H1 (cell line): Measurements from ENCODE around the gene SIKE1. TPM values are rescaled to one million over a fixed set of nuclear protein-coding genes. Genes with fewer than 3 reads are reported as not detected.
A peak's percentile ranks its signal among the peaks of the same experiment; 100 is the strongest.

Experiments used
- CTCF ChIA-PET: fragments of 300-600 bp; sonication (Branson Sonifier 250); formaldehyde crosslinking; loops from one replicate; lab custom pipeline; 2021; ENCODE audit not compliant: partially characterized antibody; lab: Charles Lee
- POLR2A ChIA-PET: fragments of 300-600 bp; sonication (Branson Sonifier 250); formaldehyde crosslinking; loops from one replicate; lab custom pipeline; 2021; ENCODE audit warnings: inconsistent platforms; ENCODE audit not compliant: partially characterized antibody; lab: Charles Lee
- DNase-seq, 2 experiments: peaks; one replicate each; pipeline versions ENCODE4 v3.0.0 to v3.0.0-alpha.2; 2010 to 2022; ENCODE audit warnings: low spot score in 2 of 2, low read depth in 1 of 2, mixed read lengths in 1 of 2
- FAIRE-seq: peaks from 2 replicates; lab custom pipeline; 2011; peaks lifted over from hg19 to GRCh38; lab: Jason Lieb, UNC
- H2AFZ ChIP-seq: 2 replicates; pipeline ENCODE4 v1.8.1; 2012; ENCODE audit warnings: low read length, inconsistent platforms
- H2AK5ac ChIP-seq: 2 replicates; pipeline ENCODE4 v1.6.1; 2013; ENCODE audit warnings: low read depth, low read length
- H2BK120ac ChIP-seq: replicated peaks from 2 replicates; pipeline ENCODE3; 2013; ENCODE audit warnings: low read depth, low read length, inconsistent platforms
- H2BK12ac ChIP-seq: 2 replicates; pipeline ENCODE4 v1.6.1; 2013; ENCODE audit warnings: low read depth, low read length
- H2BK15ac ChIP-seq: 2 replicates; pipeline ENCODE4 v1.6.1; 2013; ENCODE audit warnings: low read length
- H2BK20ac ChIP-seq: 2 replicates; pipeline ENCODE4 v1.6.1; 2013; ENCODE audit warnings: low read length
- H2BK5ac ChIP-seq: 2 replicates; pipeline ENCODE4 v1.6.1; 2013; ENCODE audit warnings: low read depth, low read length
- H3K14ac ChIP-seq: 2 replicates; pipeline ENCODE4 v1.6.1; 2013; ENCODE audit warnings: inconsistent platforms; ENCODE audit not compliant: insufficient read length
- H3K18ac ChIP-seq: 2 replicates; pipeline ENCODE4 v1.6.1; 2013; ENCODE audit warnings: low read length; ENCODE audit errors: extremely low read depth
- H3K23ac ChIP-seq: 2 replicates; pipeline ENCODE4 v1.6.1; 2013; ENCODE audit warnings: inconsistent platforms; ENCODE audit not compliant: insufficient read length
- H3K23me2 ChIP-seq: 2 replicates; pipeline ENCODE4 v1.6.1; 2013; ENCODE audit warnings: low read depth, low read length
- H3K27ac ChIP-seq: 2 replicates; pipeline ENCODE4 v1.6.1; 2011; ENCODE audit warnings: low read depth, low read length, inconsistent platforms
- H3K27me3 ChIP-seq, 4 experiments: replicated peaks in 1 of 4; 1 replicate in 1 of 4; 2 replicates in 3 of 4; pipeline versions ENCODE4 v1.6.1 to v1.8.1; 2011 to 2013; ENCODE audit warnings: low read length in 3 of 4, mild to moderate bottlenecking in 3 of 4, inconsistent platforms in 2 of 4, mixed read lengths in 2 of 4, moderate library complexity in 1 of 4; ENCODE audit not compliant: control insufficient read depth in 3 of 4, insufficient read depth in 3 of 4; ENCODE audit errors: extremely low read depth in 1 of 4
- H3K36me3 ChIP-seq, 4 experiments: 2 replicates each; pipeline versions ENCODE4 v1.6.1 to v1.8.1; 2011 to 2013; ENCODE audit warnings: mild to moderate bottlenecking in 4 of 4, low read length in 3 of 4, moderate library complexity in 2 of 4, control low read depth in 1 of 4, inconsistent platforms in 1 of 4; ENCODE audit not compliant: insufficient read depth in 4 of 4, control insufficient read depth in 2 of 4
- H3K4ac ChIP-seq: replicated peaks from 2 replicates; pipeline ENCODE3; 2013; ENCODE audit warnings: low read length, low read depth, mixed read lengths, inconsistent platforms; ENCODE audit not compliant: insufficient read length
- H3K4me1 ChIP-seq, 4 experiments: replicated peaks in 1 of 4; 1 replicate in 1 of 4; 2 replicates in 3 of 4; pipeline versions ENCODE4 v1.6.1 to v1.8.1; 2011 to 2013; ENCODE audit warnings: low read length in 3 of 4, inconsistent platforms in 2 of 4, mixed read lengths in 1 of 4; ENCODE audit not compliant: insufficient read depth in 4 of 4, control insufficient read depth in 3 of 4
- H3K4me2 ChIP-seq, 2 experiments: 2 replicates each; pipeline versions ENCODE4 v1.6.1 to v1.8.1; 2011 to 2013; ENCODE audit warnings: low read depth in 2 of 2, low read length in 2 of 2, control low read depth in 1 of 2, inconsistent platforms in 1 of 2, mild to moderate bottlenecking in 1 of 2; ENCODE audit not compliant: insufficient read depth in 1 of 2
- H3K4me3 ChIP-seq, 4 experiments: fragments of 200-600, 300-600 bp in 1 of 4; sonication (generic), shearing (Covaris generic), sonication (Bioruptor Twin) in 1 of 4; 2 replicates each; pipeline versions ENCODE4 v1.5.1 to v1.8.1; 2011 to 2016; ENCODE audit warnings: low read length in 4 of 4, low read depth in 3 of 4, control low read depth in 2 of 4, inconsistent platforms in 2 of 4, mild to moderate bottlenecking in 2 of 4, mixed read lengths in 1 of 4, moderate library complexity in 1 of 4; ENCODE audit not compliant: insufficient read depth in 2 of 4; ENCODE audit errors: extremely low read depth in 1 of 4
- H3K56ac ChIP-seq: replicated peaks from 2 replicates; pipeline ENCODE3; 2013; ENCODE audit warnings: low read depth, mild to moderate bottlenecking, mixed read lengths, low read length, inconsistent platforms; ENCODE audit not compliant: insufficient read length
- H3K79me1 ChIP-seq: 2 replicates; pipeline ENCODE4 v1.6.1; 2013; ENCODE audit warnings: low read depth, low read length, control low read depth
- H3K79me2 ChIP-seq, 2 experiments: 2 replicates each; pipeline versions ENCODE4 v1.6.1 to v1.8.1; 2012 to 2013; ENCODE audit warnings: low read length in 2 of 2, mild to moderate bottlenecking in 2 of 2, inconsistent platforms in 1 of 2; ENCODE audit not compliant: insufficient read depth in 2 of 2, control insufficient read depth in 1 of 2
- H3K9ac ChIP-seq, 4 experiments: replicated peaks in 1 of 4; 1 replicate in 1 of 4; 2 replicates in 3 of 4; pipeline versions ENCODE4 v1.6.1 to v1.8.1; 2011 to 2013; ENCODE audit warnings: low read depth in 3 of 4, low read length in 3 of 4, control low read depth in 2 of 4, mild to moderate bottlenecking in 2 of 4, moderate library complexity in 2 of 4, inconsistent platforms in 1 of 4; ENCODE audit errors: extremely low read depth in 1 of 4
- H3K9me3 ChIP-seq, 2 experiments: 2 replicates each; pipeline versions ENCODE4 v1.6.1 to v1.8.1; 2012 to 2013; ENCODE audit warnings: mild to moderate bottlenecking in 2 of 2, moderate library complexity in 2 of 2, control low read depth in 1 of 2, inconsistent platforms in 1 of 2, low read depth in 1 of 2, low read length in 1 of 2, mixed read lengths in 1 of 2; ENCODE audit not compliant: insufficient read depth in 2 of 2
- H4K20me1 ChIP-seq, 2 experiments: replicated peaks in 1 of 2; 2 replicates each; pipeline versions ENCODE3 to v1.8.1; 2011 to 2013; ENCODE audit warnings: inconsistent platforms in 2 of 2, low read length in 2 of 2, mild to moderate bottlenecking in 1 of 2; ENCODE audit not compliant: insufficient read depth in 2 of 2, control insufficient read depth in 1 of 2
- H4K5ac ChIP-seq: 2 replicates; pipeline ENCODE4 v1.6.1; 2013; ENCODE audit warnings: low read length, low read depth, mixed read lengths, inconsistent platforms; ENCODE audit not compliant: insufficient read length
- H4K8ac ChIP-seq: 2 replicates; pipeline ENCODE4 v1.8.0; 2013; ENCODE audit warnings: mild to moderate bottlenecking, moderate library complexity, low read length, inconsistent platforms; ENCODE audit not compliant: insufficient read depth; ENCODE audit errors: extremely low read depth
- H4K91ac ChIP-seq: replicated peaks from 2 replicates; pipeline ENCODE3; 2013; ENCODE audit warnings: low read length, mixed read lengths, inconsistent platforms; ENCODE audit not compliant: insufficient read length
- ASH2L ChIP-seq: fragments of 200-600, 300-600 bp; sonication (generic); IDR thresholded peaks from one replicate; pipeline ENCODE4 v1.7.1; 2017; ENCODE audit warnings: low read length
- JUN ChIP-seq: IDR thresholded peaks from 2 replicates; pipeline ENCODE4 v1.6.1; 2011; ENCODE audit warnings: low read depth, mild to moderate bottlenecking, improper control_type of control experiment, low read length
- POLR2A ChIP-seq, 2 experiments: IDR thresholded peaks; 1 replicate in 1 of 2; 2 replicates in 1 of 2; pipeline ENCODE4 v1.6.1; 2011; ENCODE audit warnings: low read depth in 2 of 2, low read length in 2 of 2, mild to moderate bottlenecking in 2 of 2; ENCODE audit errors: control extremely low read depth in 1 of 2
- POLR2AphosphoS5 ChIP-seq: IDR thresholded peaks from 2 replicates; pipeline ENCODE4 v1.6.1; 2011; ENCODE audit warnings: low read depth, low read length
- RBBP5 ChIP-seq: IDR thresholded peaks from 2 replicates; pipeline ENCODE4 v1.7.1; 2012; ENCODE audit warnings: low read depth, mild to moderate bottlenecking, inconsistent platforms, low read length, moderate library complexity, borderline replicate concordance
- SIN3A ChIP-seq, 2 experiments: IDR thresholded peaks in 1 of 2; conservative IDR thresholded peaks in 1 of 2; 2 replicates each; pipeline ENCODE4 v1.6.1; 2011 to 2012; ENCODE audit warnings: low read length in 2 of 2, improper control_type of control experiment in 1 of 2, low read depth in 1 of 2, mild to moderate bottlenecking in 1 of 2
- SP1 ChIP-seq: IDR thresholded peaks from 2 replicates; pipeline ENCODE4 v1.6.1; 2011; ENCODE audit warnings: low read depth, low read length
- WGBS, 2 experiments: shearing (Covaris generic) in 1 of 2; methylation state at CpG; one replicate each; pipeline versions ENCODE4 v1.1.6 to v1.1.7; 2013 to 2015; ENCODE audit warnings: low lambda C conversion rate in 2 of 2, mixed read lengths in 2 of 2, inconsistent platforms in 1 of 2, low coverage in 1 of 2, missing lambda C conversion rate in 1 of 2; ENCODE audit not compliant: insufficient replicate concordance in 2 of 2, insufficient coverage in 1 of 2, insufficient read length in 1 of 2; ENCODE audit errors: extremely low coverage in 1 of 2, missing lambda C conversion rate in 1 of 2; 5-methylcytosine and 5-hydroxymethylcytosine counted together
- polyA plus RNA-seq, 7 experiments: library from polyadenylated mRNA; depleted of rRNA in 3 of 7; stranded (reverse) in 5 of 7; unstranded in 2 of 7; fragments of >200 nt in 5 of 7; fragments of 200-250 nt in 2 of 7; gene quantifications; 1 replicate in 5 of 7; 2 replicates in 1 of 7; 4 replicates in 1 of 7; pipeline versions ENCODE4 v1.2.1 to v1.2.3, GENCODE V29; 2011 to 2013; ENCODE audit warnings: missing spikeins in 2 of 7, mixed read lengths in 2 of 7
- total RNA-seq: library from RNA; stranded (reverse); fragmentation: NEBNext Ultra II Directional; extraction: Animal tissue kit (Norgen Biotek cat#: 25700); gene quantifications from 2 replicates; pipeline ENCODE4 v1.2.1, GENCODE V29; 2021
- TF ChIP-seq, protein P1 (sequence below): IDR thresholded peaks from 2 replicates; pipeline ENCODE4 v1.6.1; 2012; ENCODE audit warnings: inconsistent platforms
- TF ChIP-seq, protein P2 (sequence below), 3 experiments: IDR thresholded peaks; 1 replicate in 2 of 3; 2 replicates in 1 of 3; pipeline versions ENCODE4 v1.5.1 to v1.6.1; 2011; ENCODE audit warnings: low read length in 3 of 3, mild to moderate bottlenecking in 3 of 3, inconsistent platforms in 2 of 3, low read depth in 1 of 3, moderate library complexity in 1 of 3; ENCODE audit not compliant: insufficient read depth in 1 of 3; ENCODE audit errors: control extremely low read depth in 1 of 3

The SIKE1 gene
- total and polyA plus RNA-seq, 2 of the 8 experiments (the other 6 are each of a cell fraction or from before 2014, with no cell fraction given), result 20.5 to 79.9 TPM

DNA sequence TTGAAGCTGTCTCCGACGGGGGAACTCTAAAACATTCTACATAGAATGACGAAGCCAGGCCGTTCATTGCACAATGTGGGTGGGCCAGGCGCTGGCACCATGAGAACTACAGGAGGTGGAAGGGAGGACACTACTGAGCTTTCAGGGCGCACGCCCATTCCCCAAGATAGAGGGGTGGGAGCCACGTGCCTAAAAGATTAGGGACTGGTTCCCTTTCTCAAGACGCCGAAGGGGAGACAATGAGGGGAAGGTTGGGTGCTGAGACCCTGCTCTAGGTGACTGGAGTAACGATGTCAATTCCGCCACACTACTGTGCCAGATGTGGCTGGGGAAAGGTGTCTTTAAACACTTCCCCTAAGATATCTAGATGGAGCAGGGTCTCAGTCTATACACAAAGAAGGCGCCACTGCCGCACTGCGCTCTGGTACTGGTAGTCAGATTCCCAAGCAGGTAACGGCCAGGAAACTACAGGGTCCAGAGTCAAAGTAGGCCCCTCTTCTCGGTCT lies 23.5 kb downstream of the SIKE1 start:
- no peak overlapping the region; the same call in 1 of the 2 replicates for H2AK5ac ChIP-seq
- H3K23ac ChIP-seq, result no peak overlapping the region
- peak overlapping the region; percentile 20 for H4K91ac ChIP-seq
- H2BK120ac ChIP-seq, result no peak overlapping the region
- FAIRE-seq (peak; percentile 13), DNase-seq (no peak)
- no peaks in the 10 kb centered on the region; the same call in 1 of the 2 replicates for H3K79me1 ChIP-seq
- peak overlapping the region; percentile 15 for H3K4ac ChIP-seq
- H2BK12ac ChIP-seq, result no peak overlapping the region; the same call in 1 of the 2 replicates
- peaks cover 50 to 52% of the 10 kb centered on the region in 2 experiments for H3K79me2 ChIP-seq
- H2BK5ac ChIP-seq, result peak overlapping the region; percentile 95
- H3K18ac ChIP-seq, result peak overlapping the region; percentile 89
- POLR2A ChIA-PET, result interaction anchor here (0.6 to 6.0 kb wide), 22 partner anchors 8 to 608 kb away, joined by 3 to 68 read pairs (median 5); partner anchors contain the start of genes NRAS and SIKE1
- H4K5ac ChIP-seq, result peak overlapping the region; percentile 74
- H4K20me1 ChIP-seq, result peaks cover 21 to 24% of the 10 kb centered on the region in 2 experiments
- no peaks in the 10 kb centered on the region for H3K27me3 ChIP-seq
- CTCF ChIA-PET, result interaction anchor here (0.6 kb wide), 1 partner anchor 15 kb away, joined by 3 read pairs; no protein-coding TSS in a partner anchor
- H2BK15ac ChIP-seq, result no peak overlapping the region
- no peak overlapping the region for H2BK20ac ChIP-seq
- H3K14ac ChIP-seq, result no peak overlapping the region
- peak overlapping the region; percentile 93; the same call in 1 of the 2 replicates for H4K8ac ChIP-seq
- H2AFZ ChIP-seq, result no peak overlapping the region
- no peaks in the 10 kb centered on the region for H3K23me2 ChIP-seq
- no peaks in the 10 kb centered on the region for H3K9me3 ChIP-seq
- peak overlapping the region; percentile 100 for H3K27ac ChIP-seq
- peak overlapping the region; percentile 87 to 100 (median 98) for H3K4me3 ChIP-seq
- H3K4me2 ChIP-seq, result peak overlapping the region; percentile 62 to 75
- WGBS, 2 experiments, result 0% methylated on average over 17 of the region's 17 CpGs; no CpG with 5 or more reads in 1 of the 2 experiments
- peak overlapping the region; percentile 99 to 100 (median 100) for H3K9ac ChIP-seq
- peaks cover 0 to 12% (median 2%) of the 10 kb centered on the region in 4 experiments; a peak in 2 of 8 replicates for H3K36me3 ChIP-seq
- H3K4me1 ChIP-seq, result peaks cover 0 to 16% (median 3%) of the 10 kb centered on the region in 4 experiments; a peak in 2 of 7 replicates
- H3K56ac ChIP-seq, result peak overlapping the region; percentile 36
- TF ChIP-seq POLR2A (IDR thresholded peaks at IDR 0.05; ENCODE audit: control extremely low read depth in 1 of 2, low read depth in 2 of 2, low read length in 2 of 2) (peak; percentile 71 to 86), RBBP5 (0 out of 2 replicates have a peak, but pooled peaks have one; percentile 6), ASH2L (no peak), JUN (no peak), SIN3A (conservative IDR thresholded peaks at IDR 0.05 in 1 of 2, IDR thresholded peaks at IDR 0.05 in 1 of 2; ENCODE audit: low read depth in 1 of 2, low read length in 2 of 2) (peak in 1 of 2 experiments; percentile 82; a peak in 1 of 4 replicates), SP1 (no peak), POLR2AphosphoS5 (peak; percentile 73; the same call in 1 of the 2 replicates)
- TF ChIP-seq, protein P1, sequence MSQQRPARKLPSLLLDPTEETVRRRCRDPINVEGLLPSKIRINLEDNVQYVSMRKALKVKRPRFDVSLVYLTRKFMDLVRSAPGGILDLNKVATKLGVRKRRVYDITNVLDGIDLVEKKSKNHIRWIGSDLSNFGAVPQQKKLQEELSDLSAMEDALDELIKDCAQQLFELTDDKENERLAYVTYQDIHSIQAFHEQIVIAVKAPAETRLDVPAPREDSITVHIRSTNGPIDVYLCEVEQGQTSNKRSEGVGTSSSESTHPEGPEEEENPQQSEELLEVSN, result peak; percentile 3; the same call in 1 of the 2 replicates
- TF ChIP-seq, protein P2, sequence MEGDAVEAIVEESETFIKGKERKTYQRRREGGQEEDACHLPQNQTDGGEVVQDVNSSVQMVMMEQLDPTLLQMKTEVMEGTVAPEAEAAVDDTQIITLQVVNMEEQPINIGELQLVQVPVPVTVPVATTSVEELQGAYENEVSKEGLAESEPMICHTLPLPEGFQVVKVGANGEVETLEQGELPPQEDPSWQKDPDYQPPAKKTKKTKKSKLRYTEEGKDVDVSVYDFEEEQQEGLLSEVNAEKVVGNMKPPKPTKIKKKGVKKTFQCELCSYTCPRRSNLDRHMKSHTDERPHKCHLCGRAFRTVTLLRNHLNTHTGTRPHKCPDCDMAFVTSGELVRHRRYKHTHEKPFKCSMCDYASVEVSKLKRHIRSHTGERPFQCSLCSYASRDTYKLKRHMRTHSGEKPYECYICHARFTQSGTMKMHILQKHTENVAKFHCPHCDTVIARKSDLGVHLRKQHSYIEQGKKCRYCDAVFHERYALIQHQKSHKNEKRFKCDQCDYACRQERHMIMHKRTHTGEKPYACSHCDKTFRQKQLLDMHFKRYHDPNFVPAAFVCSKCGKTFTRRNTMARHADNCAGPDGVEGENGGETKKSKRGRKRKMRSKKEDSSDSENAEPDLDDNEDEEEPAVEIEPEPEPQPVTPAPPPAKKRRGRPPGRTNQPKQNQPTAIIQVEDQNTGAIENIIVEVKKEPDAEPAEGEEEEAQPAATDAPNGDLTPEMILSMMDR (IDR thresholded peaks at IDR 0.05; ENCODE audit: control extremely low read depth in 1 of 3, insufficient read depth in 1 of 3, low read depth in 1 of 3, low read length in 3 of 3), result no peak
